ENCODE measurements around the gene FRMD6.

Gene FRMD6

DNA sequence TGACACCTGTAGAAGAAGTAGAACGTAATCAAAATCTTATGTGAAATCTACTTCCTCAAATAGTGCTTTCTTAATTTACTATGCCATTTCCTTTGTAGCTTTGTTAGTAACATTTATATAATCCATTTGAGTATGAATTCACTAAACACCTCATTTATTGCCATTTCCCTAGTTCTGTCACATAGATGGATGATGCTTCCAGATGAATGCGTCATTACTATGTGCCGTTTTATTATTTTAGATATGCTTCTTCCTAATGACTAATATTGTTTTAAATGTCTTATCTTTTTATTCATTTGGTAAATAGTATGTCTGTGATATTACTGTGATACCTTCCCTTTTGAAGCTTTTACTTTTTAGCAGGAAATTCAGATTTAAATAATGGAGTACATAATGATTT lies 14.4 kb downstream of the FRMD6 start:
- TF ChIP-seq, protein P1, sequence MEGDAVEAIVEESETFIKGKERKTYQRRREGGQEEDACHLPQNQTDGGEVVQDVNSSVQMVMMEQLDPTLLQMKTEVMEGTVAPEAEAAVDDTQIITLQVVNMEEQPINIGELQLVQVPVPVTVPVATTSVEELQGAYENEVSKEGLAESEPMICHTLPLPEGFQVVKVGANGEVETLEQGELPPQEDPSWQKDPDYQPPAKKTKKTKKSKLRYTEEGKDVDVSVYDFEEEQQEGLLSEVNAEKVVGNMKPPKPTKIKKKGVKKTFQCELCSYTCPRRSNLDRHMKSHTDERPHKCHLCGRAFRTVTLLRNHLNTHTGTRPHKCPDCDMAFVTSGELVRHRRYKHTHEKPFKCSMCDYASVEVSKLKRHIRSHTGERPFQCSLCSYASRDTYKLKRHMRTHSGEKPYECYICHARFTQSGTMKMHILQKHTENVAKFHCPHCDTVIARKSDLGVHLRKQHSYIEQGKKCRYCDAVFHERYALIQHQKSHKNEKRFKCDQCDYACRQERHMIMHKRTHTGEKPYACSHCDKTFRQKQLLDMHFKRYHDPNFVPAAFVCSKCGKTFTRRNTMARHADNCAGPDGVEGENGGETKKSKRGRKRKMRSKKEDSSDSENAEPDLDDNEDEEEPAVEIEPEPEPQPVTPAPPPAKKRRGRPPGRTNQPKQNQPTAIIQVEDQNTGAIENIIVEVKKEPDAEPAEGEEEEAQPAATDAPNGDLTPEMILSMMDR (IDR thresholded peaks at IDR 0.05): no peak
- no peak for TF ChIP-seq ZFX (IDR thresholded peaks at IDR 0.05; ENCODE audit: borderline replicate concordance)
- H3K27ac ChIP-seq: no peak overlapping the region

GRCh38 chr14:51666826-51667225 lies 15.1 kb downstream of the FRMD6 start:
- no peak overlapping the region for H3K27ac ChIP-seq
- no peak for TF ChIP-seq ZFX (IDR thresholded peaks at IDR 0.05; ENCODE audit: borderline replicate concordance)
- TF ChIP-seq, protein P1 (IDR thresholded peaks at IDR 0.05): no peak

- no peak overlapping the region for H3K27ac ChIP-seq
- TF ChIP-seq ZFX (IDR thresholded peaks at IDR 0.05; ENCODE audit: borderline replicate concordance): no peak
- TF ChIP-seq, protein P1 (IDR thresholded peaks at IDR 0.05): no peak
These were observed 17.2 kb downstream of the FRMD6 start for GRCh38 chr14:51668870-51669269.

DNA sequence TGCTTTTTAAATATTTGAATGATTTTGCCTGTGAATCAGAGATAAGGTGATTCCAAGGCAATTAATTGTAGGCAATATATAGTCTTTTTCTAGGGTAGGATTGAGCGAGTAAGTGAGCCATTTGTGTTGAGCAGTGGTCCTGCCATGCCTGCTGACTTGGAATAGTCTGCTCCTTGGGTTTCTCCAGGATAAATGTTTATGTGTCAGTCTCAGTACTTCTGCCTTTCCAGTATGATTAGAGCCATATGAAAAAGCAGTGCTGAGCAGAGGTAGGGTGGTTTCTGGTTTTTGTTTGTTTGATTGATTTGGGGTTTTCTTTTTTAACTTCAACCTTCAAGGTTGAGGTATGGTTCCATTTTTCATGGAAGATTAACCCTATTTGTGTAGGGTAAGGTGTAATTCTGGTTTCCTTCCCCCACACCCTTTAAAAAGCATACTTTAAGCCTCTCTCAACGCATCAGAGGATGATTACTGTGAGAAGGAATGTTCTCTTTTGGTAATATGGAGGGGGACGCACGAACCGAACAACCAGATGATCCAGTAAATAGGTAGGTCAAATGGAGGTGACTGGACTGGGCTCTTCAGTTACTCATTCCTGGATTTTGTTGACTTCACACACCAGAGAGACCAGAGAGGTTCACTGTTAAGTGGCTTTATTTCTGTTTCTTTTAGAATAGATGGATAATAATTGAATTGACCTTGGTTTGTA lies 22.7 kb downstream of the FRMD6 start:
- no peak for TF ChIP-seq ZFX (IDR thresholded peaks at IDR 0.05; ENCODE audit: borderline replicate concordance)
- TF ChIP-seq, protein P1 (IDR thresholded peaks at IDR 0.05): no peak

DNA sequence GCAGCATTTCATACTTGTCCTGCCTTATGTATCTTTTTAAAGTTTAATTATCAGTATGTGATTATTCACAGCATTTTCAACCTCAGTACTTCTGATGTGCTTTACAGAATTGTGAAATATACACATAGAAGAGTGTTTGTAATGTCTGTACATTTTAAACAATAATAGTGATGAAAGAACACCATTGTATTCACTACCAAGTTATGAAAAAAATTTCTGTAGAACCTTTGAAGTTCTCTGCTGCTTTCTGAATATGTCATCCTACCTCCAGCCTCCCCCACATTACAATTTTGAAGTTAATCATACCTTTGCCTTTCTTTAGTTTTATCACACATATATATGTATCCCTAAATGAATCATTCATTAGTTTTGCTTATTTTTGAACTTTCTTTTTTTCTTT lies 24.8 kb downstream of the FRMD6 start:
- H3K27ac ChIP-seq: no peak overlapping the region
- no peak for TF ChIP-seq ZFX (IDR thresholded peaks at IDR 0.05; ENCODE audit: borderline replicate concordance)
- TF ChIP-seq, protein P1 (IDR thresholded peaks at IDR 0.05): no peak

More for the DNA sequence above, 22.7 kb downstream of the FRMD6 start:
- H3K27ac ChIP-seq: no peak overlapping the region

- no peak overlapping the region for H3K27ac ChIP-seq
- TF ChIP-seq ZFX (IDR thresholded peaks at IDR 0.05; ENCODE audit: borderline replicate concordance): no peak
These were observed 25.6 kb downstream of the FRMD6 start for GRCh38 chr14:51677266-51677665.

- TF ChIP-seq, protein P1 (IDR thresholded peaks at IDR 0.05): no peak
- no peak for TF ChIP-seq ZFX (IDR thresholded peaks at IDR 0.05; ENCODE audit: borderline replicate concordance)
- no peak overlapping the region for H3K27ac ChIP-seq
These were observed 26.0 kb downstream of the FRMD6 start for GRCh38 chr14:51677738-51678137.

- no peak overlapping the region for H3K27ac ChIP-seq
- no peak for TF ChIP-seq ZFX (IDR thresholded peaks at IDR 0.05; ENCODE audit: borderline replicate concordance)
- TF ChIP-seq, protein P1 (IDR thresholded peaks at IDR 0.05): no peak
These were observed 28.3 kb downstream of the FRMD6 start for GRCh38 chr14:51680031-51680430.

Data from 22Rv1 (cell line).